ENCODE results near the gene TMIGD3.

DNA sequence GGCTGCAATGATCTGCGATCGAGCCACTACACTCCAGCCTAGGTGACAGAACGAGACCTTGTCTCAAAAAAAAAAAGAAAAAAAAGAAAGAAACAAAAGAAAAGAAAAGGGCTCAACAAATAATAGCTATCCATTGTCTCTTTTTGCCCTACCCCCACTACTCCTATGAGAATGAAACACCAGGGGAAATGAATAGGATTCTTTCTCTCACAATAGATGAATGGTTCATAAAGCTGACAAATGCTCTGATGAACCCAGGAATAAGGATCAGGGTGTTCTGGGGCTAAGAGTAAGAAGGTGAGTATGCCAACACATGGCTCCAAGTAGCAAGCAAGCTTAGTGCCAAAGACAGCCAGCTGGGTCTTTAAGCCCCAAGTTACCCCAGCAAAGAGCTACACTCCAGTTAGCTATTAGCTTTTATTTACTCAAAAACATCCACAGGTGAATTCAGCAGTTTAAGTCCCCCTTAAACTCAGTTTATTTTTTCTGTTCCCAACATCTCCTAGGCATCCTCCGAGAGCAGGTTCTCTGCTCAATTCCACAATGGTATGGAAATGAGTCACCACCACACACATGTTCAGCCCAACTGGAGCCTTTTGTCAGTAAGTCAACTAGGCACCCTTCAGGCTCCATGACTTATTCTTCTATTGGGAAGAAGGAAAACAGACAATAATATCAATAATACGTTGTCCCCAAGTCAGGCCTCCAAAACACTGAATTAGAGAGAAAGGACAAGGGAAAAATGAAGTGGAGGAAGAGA, 4.2 kb downstream of the TMIGD3 start:
- TF ChIP-seq, protein P1, sequence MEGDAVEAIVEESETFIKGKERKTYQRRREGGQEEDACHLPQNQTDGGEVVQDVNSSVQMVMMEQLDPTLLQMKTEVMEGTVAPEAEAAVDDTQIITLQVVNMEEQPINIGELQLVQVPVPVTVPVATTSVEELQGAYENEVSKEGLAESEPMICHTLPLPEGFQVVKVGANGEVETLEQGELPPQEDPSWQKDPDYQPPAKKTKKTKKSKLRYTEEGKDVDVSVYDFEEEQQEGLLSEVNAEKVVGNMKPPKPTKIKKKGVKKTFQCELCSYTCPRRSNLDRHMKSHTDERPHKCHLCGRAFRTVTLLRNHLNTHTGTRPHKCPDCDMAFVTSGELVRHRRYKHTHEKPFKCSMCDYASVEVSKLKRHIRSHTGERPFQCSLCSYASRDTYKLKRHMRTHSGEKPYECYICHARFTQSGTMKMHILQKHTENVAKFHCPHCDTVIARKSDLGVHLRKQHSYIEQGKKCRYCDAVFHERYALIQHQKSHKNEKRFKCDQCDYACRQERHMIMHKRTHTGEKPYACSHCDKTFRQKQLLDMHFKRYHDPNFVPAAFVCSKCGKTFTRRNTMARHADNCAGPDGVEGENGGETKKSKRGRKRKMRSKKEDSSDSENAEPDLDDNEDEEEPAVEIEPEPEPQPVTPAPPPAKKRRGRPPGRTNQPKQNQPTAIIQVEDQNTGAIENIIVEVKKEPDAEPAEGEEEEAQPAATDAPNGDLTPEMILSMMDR (conservative IDR thresholded peaks at IDR 0.05) = no peak
- no peak for TF ChIP-seq ZFX (IDR thresholded peaks at IDR 0.05)
